ENCODE measurements around the gene CD93. TPM values are rescaled to one million over a fixed set of nuclear protein-coding genes. Genes with fewer than 3 reads are reported as not detected.
A peak's percentile ranks its signal among the peaks of the same experiment; 100 is the strongest.

CD93 gene
- total RNA-seq, 4 donors from 2014 or later = 17.3 to 22.2 (median 21.1) TPM

DNA sequence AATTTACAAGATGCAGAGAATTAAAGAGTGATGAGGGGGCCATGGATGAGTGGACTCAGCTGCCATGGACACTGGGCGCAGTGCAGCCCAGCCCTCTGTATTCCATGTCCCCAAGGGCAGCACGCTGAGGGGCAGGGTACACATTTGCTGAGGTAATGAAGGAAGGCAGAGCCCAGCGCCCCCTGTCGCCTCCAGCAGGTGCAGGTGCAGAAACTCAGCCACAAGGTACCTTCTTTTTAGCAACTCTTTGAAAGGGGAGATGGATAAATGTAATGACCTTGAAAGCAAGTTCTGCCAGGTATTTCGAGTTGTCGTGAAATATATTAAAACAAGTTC, 7.1 kb downstream of the CD93 start:
- Histone ChIP-seq H3K27me3 (no peaks in the 10 kb centered on the region), H3K4me3 (no peak overlapping the region), H3K9me3 (no peaks in the 10 kb centered on the region), H3K36me3 (no peaks in the 10 kb centered on the region), H3K27ac (no peak overlapping the region), H3K4me1 (peaks cover 0 to 11% of the 10 kb centered on the region in 2 donors)
- intact Hi-C loops (cut with DNase I; ENCODE audit: low total_unique reads) = no loop called here
- TF ChIP-seq POLR2A (IDR thresholded peaks at IDR 0.05) (no peak), CTCF (IDR thresholded peaks at IDR 0.05 in 4 of 5, conservative IDR thresholded peaks at IDR 0.05 in 1 of 5) (no peak)
- DNase-seq (no peak), ATAC-seq (no peak)
- in situ Hi-C loops (cut with MboI; ENCODE audit: low sequenced_read_pairs in 4 of 4) = no loop called here

DNA sequence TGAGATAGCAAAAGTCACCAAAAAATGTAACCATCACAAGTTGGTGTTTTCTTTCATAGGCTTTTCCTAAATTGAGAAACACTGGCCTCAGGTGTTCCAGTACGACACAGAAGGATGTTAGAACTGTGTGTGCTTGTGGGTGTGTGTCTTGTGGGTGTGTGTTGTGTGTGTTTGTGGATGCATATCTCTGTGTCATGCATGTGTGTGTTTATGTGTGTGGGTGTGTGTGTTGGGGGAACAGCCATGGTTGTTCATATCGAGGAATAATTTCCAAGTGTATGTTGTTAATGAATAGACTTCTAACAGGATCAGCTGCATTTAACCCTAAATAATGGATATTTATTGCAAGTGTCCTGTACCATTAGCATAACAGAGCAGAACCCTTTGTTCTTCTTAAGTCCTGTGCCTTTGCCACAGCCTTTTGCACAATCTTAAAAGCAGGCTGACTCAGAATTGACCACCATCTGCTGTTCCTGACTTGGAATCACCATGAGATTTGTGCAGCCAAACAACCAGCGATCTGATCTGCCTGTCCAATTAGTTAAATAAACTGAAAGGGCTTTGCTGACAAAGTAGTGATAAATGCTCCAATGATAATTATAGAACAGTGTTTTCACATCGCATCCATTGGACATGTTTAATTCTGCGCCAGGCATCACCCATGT, 7.6 kb downstream of the CD93 start:
- ATAC-seq = peak in 1 of 2 donors; percentile 35
- Histone ChIP-seq H3K9me3 (no peaks in the 10 kb centered on the region), H3K36me3 (no peaks in the 10 kb centered on the region), H3K27me3 (no peaks in the 10 kb centered on the region), H3K27ac (no peak overlapping the region), H3K4me3 (no peak overlapping the region), H3K4me1 (peaks cover 0 to 11% of the 10 kb centered on the region in 2 donors)
- DNase-seq = no peak
- in situ Hi-C loops (cut with MboI; ENCODE audit: low sequenced_read_pairs in 4 of 4) (no loop called here), intact Hi-C loops (cut with DNase I; ENCODE audit: low total_unique reads) (no loop called here)
- TF ChIP-seq POLR2A (IDR thresholded peaks at IDR 0.05) (no peak), CTCF (IDR thresholded peaks at IDR 0.05 in 4 of 5, conservative IDR thresholded peaks at IDR 0.05 in 1 of 5) (no peak)

DNA sequence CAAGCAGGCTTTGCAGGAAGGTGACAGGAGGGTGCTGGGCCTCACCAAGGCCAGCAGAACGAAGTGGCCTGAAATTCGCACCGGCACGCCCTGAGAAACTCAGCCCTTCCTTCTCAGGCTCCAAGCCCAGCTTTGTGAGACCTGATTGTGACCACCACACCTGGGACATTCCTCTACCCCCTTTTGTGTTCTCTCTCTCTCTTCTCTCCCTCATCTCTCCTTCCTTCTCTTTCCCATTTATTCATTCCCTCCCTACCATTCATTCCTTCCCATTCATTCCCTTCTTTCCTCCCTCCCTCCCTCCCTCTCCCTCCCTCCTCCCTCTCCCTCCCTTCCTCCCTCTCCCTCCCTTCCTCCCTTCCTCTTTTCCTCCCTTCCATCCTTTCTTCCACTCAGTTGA, 8.8 kb downstream of the CD93 start:
- H3K36me3 ChIP-seq = no peaks in the 10 kb centered on the region
- H3K27ac ChIP-seq = no peak overlapping the region
- no peak for TF ChIP-seq CTCF (IDR thresholded peaks at IDR 0.05 in 4 of 5, conservative IDR thresholded peaks at IDR 0.05 in 1 of 5)
- TF ChIP-seq POLR2A (IDR thresholded peaks at IDR 0.05) = no peak
- no peaks in the 10 kb centered on the region for H3K27me3 ChIP-seq
- in situ Hi-C loops (cut with MboI; ENCODE audit: low sequenced_read_pairs in 4 of 4) (no loop called here), intact Hi-C loops (cut with DNase I; ENCODE audit: low total_unique reads) (no loop called here)
- DNase-seq = no peak
- no peak for ATAC-seq
- no peak overlapping the region for H3K4me3 ChIP-seq
- peaks cover 0 to 11% of the 10 kb centered on the region in 2 donors for H3K4me1 ChIP-seq
- H3K9me3 ChIP-seq = no peaks in the 10 kb centered on the region

GRCh38 chr20:23074052-23074451, 12.1 kb downstream of the CD93 start:
- H3K27ac ChIP-seq = no peak overlapping the region
- no peak for ATAC-seq
- TF ChIP-seq POLR2A (IDR thresholded peaks at IDR 0.05) (no peak), CTCF (IDR thresholded peaks at IDR 0.05 in 4 of 5, conservative IDR thresholded peaks at IDR 0.05 in 1 of 5) (no peak)
- no peaks in the 10 kb centered on the region for H3K27me3 ChIP-seq
- H3K4me1 ChIP-seq = peaks cover 0 to 11% of the 10 kb centered on the region in 2 donors
- no peak overlapping the region for H3K4me3 ChIP-seq
- in situ Hi-C loops (cut with MboI; ENCODE audit: low sequenced_read_pairs in 4 of 4) (no loop called here), intact Hi-C loops (cut with DNase I; ENCODE audit: low total_unique reads) (no loop called here)
- H3K36me3 ChIP-seq = no peaks in the 10 kb centered on the region
- no peaks in the 10 kb centered on the region for H3K9me3 ChIP-seq
- no peak for DNase-seq
